ENCODE data around the gene NEURL4. TPM values are rescaled to one million over a fixed set of nuclear protein-coding genes. Genes with fewer than 3 reads are reported as not detected.
A peak's percentile ranks its signal among the peaks of the same experiment; 100 is the strongest.

The NEURL4 gene
- total and polyA plus RNA-seq, 2 donors (not counting 1 experiment from before 2014, with no cell fraction given) = 54.6 to 85.2 TPM

DNA sequence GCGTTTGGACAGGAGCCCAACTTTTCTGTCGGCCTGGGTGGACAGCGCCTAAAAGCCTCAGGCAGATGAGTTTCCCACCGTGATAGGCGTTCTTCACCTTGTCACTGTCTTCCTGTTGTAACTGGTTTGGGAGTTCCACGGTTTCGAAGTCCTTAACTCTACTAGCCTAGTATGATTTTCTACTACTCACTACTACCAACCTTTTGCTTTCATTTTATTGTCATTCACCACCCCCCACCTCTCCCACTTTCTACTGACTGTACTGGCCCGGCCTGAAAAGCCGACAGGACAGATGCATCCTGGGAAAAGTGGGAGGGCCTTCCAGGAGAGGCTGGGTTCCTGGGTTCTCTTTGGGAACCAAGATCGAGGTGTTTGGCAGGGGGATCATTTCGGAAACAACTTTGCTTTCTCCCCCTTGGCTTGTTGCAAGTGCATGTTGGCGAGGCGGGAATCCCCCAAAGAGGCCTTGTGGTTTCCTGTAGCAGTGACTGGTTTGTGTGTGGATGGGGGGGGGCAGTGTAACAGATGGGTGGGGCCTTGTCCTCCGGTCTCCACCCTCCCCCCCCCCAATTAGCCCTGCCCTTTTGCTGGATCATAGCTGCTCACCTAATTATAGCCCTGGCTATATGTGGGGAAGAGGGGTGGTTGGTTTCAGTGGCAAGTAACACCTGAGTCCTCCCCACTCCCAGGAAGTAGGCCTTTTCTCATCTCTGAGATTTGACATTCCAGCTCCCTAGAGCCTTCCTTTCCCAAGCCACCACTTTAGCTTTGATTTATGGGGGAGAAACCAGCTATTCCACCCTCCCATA lies 20.3 kb downstream of the NEURL4 start:
- intact Hi-C loops (cut with micrococcal nuclease) = loop anchor here (5.0 kb wide), 1 partner anchor 148 kb away; no protein-coding TSS in a partner anchor
- peak; percentile 26 for ATAC-seq (ENCODE audit: low read depth)
- POLR2A ChIA-PET = interaction anchor here (0.6 to 1.9 kb wide), 10 partner anchors 13 to 864 kb away, joined by 3 to 18 read pairs (median 6); partner anchors contain the start of genes ACAP1, DVL2, MPDU1 and NEURL4
- no peaks in the 10 kb centered on the region for H3K27me3 ChIP-seq (replicated peaks in 1 of 4; ENCODE audit: control extremely low read depth in 1 of 4, control insufficient read depth in 3 of 4, insufficient read depth in 4 of 4, low read length in 3 of 4)
- peaks cover 57% of the 10 kb centered on the region for H3K79me2 ChIP-seq (ENCODE audit: control insufficient read depth, insufficient read depth, low read length)
- Mint-ChIP-seq H3K27me3 (no peaks in the 10 kb centered on the region), H3K9me3 (ENCODE audit: insufficient read depth) (no peaks in the 10 kb centered on the region), H3K4me3 (peak overlapping the region; percentile 95), H3K4me1 (peaks cover 55% of the 10 kb centered on the region), H3K27ac (peak overlapping the region; percentile 97)
- peak overlapping the region; percentile 97 for H3K9ac ChIP-seq (ENCODE audit: low read length)
- H3K4me1 ChIP-seq (ENCODE audit: control insufficient read depth in 2 of 2, insufficient read depth in 2 of 2, low read length in 2 of 2) = peaks cover 19 to 50% of the 10 kb centered on the region in 2 donors
- peak; percentile 94 for DNase-seq
- no peaks in the 10 kb centered on the region for H3K9me3 ChIP-seq (ENCODE audit: control extremely low read depth in 1 of 3, control insufficient read depth in 2 of 3, insufficient read depth in 1 of 3, low read length in 2 of 3)
- H4K20me1 ChIP-seq (ENCODE audit: control insufficient read depth, insufficient read depth, low read length, poor library complexity, severe bottlenecking) = peaks cover 57% of the 10 kb centered on the region
- H3K4me2 ChIP-seq (replicated peaks; ENCODE audit: low read depth, low read length, poor library complexity, severe bottlenecking) = peak overlapping the region; percentile 93
- CTCF ChIA-PET = interaction anchor here (0.9 to 1.9 kb wide), 7 partner anchors 13 to 45 kb away, joined by 3 to 5 read pairs (median 4); no protein-coding TSS in a partner anchor
- peaks cover 5 to 46% of the 10 kb centered on the region in 2 experiments for H3K36me3 ChIP-seq (replicated peaks in 1 of 2; ENCODE audit: control extremely low read depth in 1 of 2, control insufficient read depth in 1 of 2, extremely low read depth in 1 of 2, insufficient read depth in 2 of 2, low read length in 1 of 2)
- H2AFZ ChIP-seq (ENCODE audit: insufficient read depth, low read depth, low read length, poor library complexity, severe bottlenecking) = no peak overlapping the region
- no peak for TF ChIP-seq EZH2 (IDR thresholded peaks at IDR 0.05; ENCODE audit: borderline replicate concordance, insufficient read depth, low read depth, low read length, poor library complexity, severe bottlenecking)
- TF ChIP-seq, protein P1, sequence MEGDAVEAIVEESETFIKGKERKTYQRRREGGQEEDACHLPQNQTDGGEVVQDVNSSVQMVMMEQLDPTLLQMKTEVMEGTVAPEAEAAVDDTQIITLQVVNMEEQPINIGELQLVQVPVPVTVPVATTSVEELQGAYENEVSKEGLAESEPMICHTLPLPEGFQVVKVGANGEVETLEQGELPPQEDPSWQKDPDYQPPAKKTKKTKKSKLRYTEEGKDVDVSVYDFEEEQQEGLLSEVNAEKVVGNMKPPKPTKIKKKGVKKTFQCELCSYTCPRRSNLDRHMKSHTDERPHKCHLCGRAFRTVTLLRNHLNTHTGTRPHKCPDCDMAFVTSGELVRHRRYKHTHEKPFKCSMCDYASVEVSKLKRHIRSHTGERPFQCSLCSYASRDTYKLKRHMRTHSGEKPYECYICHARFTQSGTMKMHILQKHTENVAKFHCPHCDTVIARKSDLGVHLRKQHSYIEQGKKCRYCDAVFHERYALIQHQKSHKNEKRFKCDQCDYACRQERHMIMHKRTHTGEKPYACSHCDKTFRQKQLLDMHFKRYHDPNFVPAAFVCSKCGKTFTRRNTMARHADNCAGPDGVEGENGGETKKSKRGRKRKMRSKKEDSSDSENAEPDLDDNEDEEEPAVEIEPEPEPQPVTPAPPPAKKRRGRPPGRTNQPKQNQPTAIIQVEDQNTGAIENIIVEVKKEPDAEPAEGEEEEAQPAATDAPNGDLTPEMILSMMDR (IDR thresholded peaks at IDR 0.05) = no peak
- WGBS (ENCODE audit: insufficient coverage) = 0% methylated on average over 8 of the region's 14 CpGs
- peak overlapping the region; percentile 81 to 96 (median 94) for H3K4me3 ChIP-seq (ENCODE audit: control extremely low read depth in 1 of 5, extremely low read depth in 1 of 5, insufficient read depth in 1 of 5, low read depth in 2 of 5, low read length in 4 of 5)
- H3K27ac ChIP-seq (ENCODE audit: low read length in 2 of 2) = peak overlapping the region; percentile 98 to 99

All from B cell (primary cell).